D721Med (cell line): ENCODE measurements around the gene TMBIM6.

Source experiments
- DNase-seq: peaks from one replicate; pipeline ENCODE4 v3.0.0; 2011; ENCODE audit warnings: low spot score; ENCODE audit not compliant: insufficient read length
- FAIRE-seq: peaks from 2 replicates; lab custom pipeline; 2011; peaks lifted over from hg19 to GRCh38; lab: Jason Lieb, UNC
- TF ChIP-seq, protein P1 (sequence below): IDR thresholded peaks from 2 replicates; pipeline ENCODE4 v1.5.1; 2012; ENCODE audit warnings: mild to moderate bottlenecking, control low read depth; ENCODE audit not compliant: insufficient read depth; ENCODE audit errors: missing control alignments

Gene TMBIM6

GRCh38 chr12:49794811-49795653 is 53.7 kb downstream of the TMBIM6 start:
- no peak for DNase-seq
- no peak for FAIRE-seq
- TF ChIP-seq, protein P1, sequence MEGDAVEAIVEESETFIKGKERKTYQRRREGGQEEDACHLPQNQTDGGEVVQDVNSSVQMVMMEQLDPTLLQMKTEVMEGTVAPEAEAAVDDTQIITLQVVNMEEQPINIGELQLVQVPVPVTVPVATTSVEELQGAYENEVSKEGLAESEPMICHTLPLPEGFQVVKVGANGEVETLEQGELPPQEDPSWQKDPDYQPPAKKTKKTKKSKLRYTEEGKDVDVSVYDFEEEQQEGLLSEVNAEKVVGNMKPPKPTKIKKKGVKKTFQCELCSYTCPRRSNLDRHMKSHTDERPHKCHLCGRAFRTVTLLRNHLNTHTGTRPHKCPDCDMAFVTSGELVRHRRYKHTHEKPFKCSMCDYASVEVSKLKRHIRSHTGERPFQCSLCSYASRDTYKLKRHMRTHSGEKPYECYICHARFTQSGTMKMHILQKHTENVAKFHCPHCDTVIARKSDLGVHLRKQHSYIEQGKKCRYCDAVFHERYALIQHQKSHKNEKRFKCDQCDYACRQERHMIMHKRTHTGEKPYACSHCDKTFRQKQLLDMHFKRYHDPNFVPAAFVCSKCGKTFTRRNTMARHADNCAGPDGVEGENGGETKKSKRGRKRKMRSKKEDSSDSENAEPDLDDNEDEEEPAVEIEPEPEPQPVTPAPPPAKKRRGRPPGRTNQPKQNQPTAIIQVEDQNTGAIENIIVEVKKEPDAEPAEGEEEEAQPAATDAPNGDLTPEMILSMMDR: no peak

- TF ChIP-seq, protein P1: no peak
- no peak for FAIRE-seq
- DNase-seq: no peak
Observed at GRCh38 chr12:49795654-49796105, 54.3 kb downstream of the TMBIM6 start.

DNA sequence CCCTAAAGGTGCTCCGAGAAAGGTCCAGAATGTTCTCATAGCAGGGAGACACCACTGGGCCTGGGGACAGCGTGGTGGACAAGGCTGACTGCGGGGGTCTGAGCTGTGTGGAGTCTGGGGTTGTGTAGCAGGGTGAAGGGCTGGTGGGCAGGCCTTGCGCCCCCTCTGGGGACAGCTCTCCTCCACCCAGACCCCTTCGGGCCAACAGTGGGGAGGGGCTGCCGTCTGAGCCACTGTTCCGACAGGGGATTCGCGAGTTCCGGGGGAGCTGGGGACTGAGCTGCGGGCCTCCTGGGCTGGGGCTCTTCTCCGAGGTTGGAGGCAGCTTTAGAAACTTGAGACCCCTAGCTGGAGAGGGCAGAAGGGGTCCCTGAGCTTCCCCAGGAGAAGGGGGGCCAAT is 54.8 kb downstream of the TMBIM6 start:
- FAIRE-seq (no peak), DNase-seq (no peak)
- TF ChIP-seq, protein P1: no peak

DNA sequence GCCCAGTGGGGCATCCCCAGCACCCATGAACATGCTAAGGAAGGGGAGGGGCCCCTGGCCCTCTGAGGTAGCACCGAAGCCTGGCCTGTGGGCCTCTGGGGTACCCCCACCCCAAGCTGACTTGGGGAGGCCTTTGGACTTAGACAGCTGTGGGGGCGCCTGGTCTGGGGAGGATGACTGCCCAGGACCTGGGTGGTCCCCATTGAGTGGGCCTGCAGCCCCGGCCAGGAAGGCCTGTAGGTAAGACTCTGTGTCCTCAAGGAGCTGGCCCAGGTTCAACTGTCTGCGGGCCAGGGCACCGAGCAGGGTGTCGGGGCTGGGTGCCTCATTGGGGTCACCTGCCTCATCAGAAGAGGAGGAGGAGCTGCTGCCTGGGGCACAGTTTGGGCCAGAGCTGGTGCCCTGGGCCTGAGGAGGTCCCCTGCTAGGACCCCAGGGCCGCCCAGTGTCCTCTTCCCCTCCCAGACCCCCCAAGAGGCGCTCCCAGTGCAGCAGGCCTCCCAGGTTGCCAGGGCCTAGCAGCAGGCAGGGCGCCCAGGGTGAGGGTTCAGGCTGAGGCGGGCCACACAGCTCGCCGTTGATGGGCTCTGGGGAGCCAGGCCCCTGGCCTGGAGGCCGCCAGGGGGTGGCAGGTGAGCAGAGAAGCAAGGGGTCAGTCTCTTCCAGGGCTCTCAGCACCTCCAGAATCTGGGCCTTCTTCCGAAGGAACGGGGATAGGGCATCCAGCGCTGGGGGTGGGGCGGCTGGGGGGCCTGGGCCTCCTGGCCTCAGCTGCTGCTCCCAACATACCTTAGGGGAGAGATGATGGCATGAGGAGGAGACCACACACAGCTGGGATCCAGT is 55.5 kb downstream of the TMBIM6 start:
- TF ChIP-seq, protein P1: no peak
- no peak for DNase-seq
- FAIRE-seq: no peak

GRCh38 chr12:49797449-49797776 is 56.1 kb downstream of the TMBIM6 start:
- TF ChIP-seq, protein P1: no peak
- DNase-seq: no peak
- no peak for FAIRE-seq

DNA sequence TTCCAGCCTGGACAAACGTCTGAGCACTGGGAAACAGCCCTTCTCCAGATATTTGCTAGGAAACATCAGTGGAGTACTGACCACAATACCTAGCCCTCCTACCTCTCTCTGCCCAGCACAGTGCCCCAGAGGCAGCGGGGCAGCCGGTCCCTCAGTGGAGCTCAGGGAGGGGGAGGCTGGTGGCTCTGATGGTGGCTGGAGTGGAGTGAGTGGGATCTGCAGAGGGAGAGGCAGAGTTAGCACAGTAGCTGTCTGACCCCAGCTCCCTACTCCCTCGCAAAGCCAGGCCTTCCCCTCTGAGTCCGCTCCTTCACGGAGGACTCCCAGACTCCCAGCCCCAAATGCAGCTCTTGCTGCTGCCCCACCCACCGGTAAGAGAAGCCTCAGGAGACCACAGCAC is 56.9 kb downstream of the TMBIM6 start:
- DNase-seq: no peak
- no peak for FAIRE-seq
- TF ChIP-seq, protein P1: no peak

DNA sequence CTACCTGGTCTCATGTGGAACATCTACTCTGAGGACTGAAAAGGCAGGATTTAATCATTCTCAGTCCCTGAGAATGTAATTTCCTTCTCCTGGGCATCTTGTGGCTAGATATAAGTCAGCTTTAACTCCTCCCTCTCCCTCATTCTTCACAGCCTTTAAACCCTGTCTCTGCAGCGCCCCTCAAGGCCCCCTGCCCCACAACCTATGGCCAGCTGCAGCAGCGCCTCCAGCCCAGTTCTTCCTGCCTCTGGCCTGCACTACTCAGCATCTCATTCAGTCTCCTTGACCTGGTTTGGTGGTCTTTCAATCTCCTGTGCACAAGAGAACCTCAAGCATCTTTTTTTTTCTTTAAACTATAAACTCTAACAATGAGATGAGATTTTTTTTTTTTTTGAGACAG is 57.6 kb downstream of the TMBIM6 start:
- TF ChIP-seq, protein P1: no peak
- FAIRE-seq (no peak), DNase-seq (no peak)
